ENCODE measurements around the gene INTS3.

Gene INTS3

GRCh38 chr1:153767519-153767918 lies 39.7 kb downstream of the INTS3 start:
- no peak overlapping the region for H3K4me3 ChIP-seq (ENCODE audit: low read depth, low read length)
- no peak for TF ChIP-seq CTCF (IDR thresholded peaks at IDR 0.05; ENCODE audit: low read depth, low read length, missing control alignments)
- H3K27ac ChIP-seq: no peak overlapping the region
- H3K36me3 ChIP-seq (replicated peaks): peaks cover 34% of the 10 kb centered on the region
- no peak for DNase-seq
- H3K27me3 ChIP-seq (replicated peaks): no peaks in the 10 kb centered on the region
- in situ Hi-C loops (cut with HindIII; ENCODE audit: low pct_ligation_motif_present, low sequenced_read_pairs): no loop called here

GRCh38 chr1:153768316-153769181 lies 40.7 kb downstream of the INTS3 start:
- H3K36me3 ChIP-seq (replicated peaks): peaks cover 31% of the 10 kb centered on the region
- no peak for DNase-seq
- in situ Hi-C loops (cut with HindIII; ENCODE audit: low pct_ligation_motif_present, low sequenced_read_pairs): no loop called here

GRCh38 chr1:153769221-153769620 lies 41.4 kb downstream of the INTS3 start:
- Histone ChIP-seq H3K27ac (no peak overlapping the region), H3K27me3 (replicated peaks) (no peaks in the 10 kb centered on the region), H3K4me3 (ENCODE audit: low read depth, low read length) (no peak overlapping the region), H3K36me3 (replicated peaks) (peaks cover 29% of the 10 kb centered on the region)
- no peak for TF ChIP-seq CTCF (IDR thresholded peaks at IDR 0.05; ENCODE audit: low read depth, low read length, missing control alignments)
- in situ Hi-C loops (cut with HindIII; ENCODE audit: low pct_ligation_motif_present, low sequenced_read_pairs): no loop called here
- DNase-seq: no peak

More at GRCh38 chr1:153768316-153769181, 40.7 kb downstream of the INTS3 start:
- Histone ChIP-seq H3K27me3 (replicated peaks) (no peaks in the 10 kb centered on the region), H3K27ac (no peak overlapping the region), H3K4me3 (ENCODE audit: low read depth, low read length) (no peak overlapping the region)
- no peak for TF ChIP-seq CTCF (IDR thresholded peaks at IDR 0.05; ENCODE audit: low read depth, low read length, missing control alignments)

- H3K27ac ChIP-seq: no peak overlapping the region
- no peaks in the 10 kb centered on the region for H3K27me3 ChIP-seq (replicated peaks)
- TF ChIP-seq CTCF (IDR thresholded peaks at IDR 0.05; ENCODE audit: low read depth, low read length, missing control alignments): no peak
- H3K4me3 ChIP-seq (ENCODE audit: low read depth, low read length): no peak overlapping the region
- in situ Hi-C loops (cut with HindIII; ENCODE audit: low pct_ligation_motif_present, low sequenced_read_pairs): no loop called here
- no peak for DNase-seq
- H3K36me3 ChIP-seq (replicated peaks): peaks cover 23% of the 10 kb centered on the region
Observed at GRCh38 chr1:153770797-153771196, 42.9 kb downstream of the INTS3 start.

GRCh38 chr1:153771261-153771660 lies 43.4 kb downstream of the INTS3 start:
- Histone ChIP-seq H3K4me3 (ENCODE audit: low read depth, low read length) (no peak overlapping the region), H3K27me3 (replicated peaks) (no peaks in the 10 kb centered on the region), H3K27ac (no peak overlapping the region), H3K36me3 (replicated peaks) (peaks cover 23% of the 10 kb centered on the region)
- DNase-seq: no peak
- in situ Hi-C loops (cut with HindIII; ENCODE audit: low pct_ligation_motif_present, low sequenced_read_pairs): no loop called here
- TF ChIP-seq CTCF (IDR thresholded peaks at IDR 0.05; ENCODE audit: low read depth, low read length, missing control alignments): no peak

Data from brain microvascular endothelial cell (primary cell).